Liver (tissue), 9 donors: ENCODE results near the gene CPAMD8. TPM values are rescaled to one million over a fixed set of nuclear protein-coding genes. Genes with fewer than 3 reads are reported as not detected.

ENCODE experiments used
- DNase-seq: peaks from one replicate; pipeline ENCODE4 v3.0.0-alpha.2; 2017; ENCODE audit warnings: low spot score
- H3K27ac ChIP-seq, 2 donors: one replicate each; pipeline ENCODE4 v1.7.0; 2013; ENCODE audit warnings: inconsistent platforms in 2 of 2, low read length in 2 of 2, control low read depth in 1 of 2, low read depth in 1 of 2, mild to moderate bottlenecking in 1 of 2
- H3K27me3 ChIP-seq, 4 donors: one replicate each; pipeline versions ENCODE4 v1.6.1 to v1.7.0; 2013; ENCODE audit warnings: low read length in 3 of 4, inconsistent platforms in 1 of 4, mild to moderate bottlenecking in 1 of 4, moderate library complexity in 1 of 4; ENCODE audit not compliant: control insufficient read depth in 4 of 4, insufficient read depth in 4 of 4
- H3K36me3 ChIP-seq, 4 donors: one replicate each; pipeline versions ENCODE4 v1.6.1 to v1.7.0; 2013; ENCODE audit warnings: low read length in 3 of 4, mild to moderate bottlenecking in 3 of 4, low read depth in 1 of 4, moderate library complexity in 1 of 4; ENCODE audit not compliant: control insufficient read depth in 4 of 4, insufficient read depth in 3 of 4
- H3K4me1 ChIP-seq, 4 donors: one replicate each; pipeline versions ENCODE4 v1.6.1 to v1.7.0; 2013; ENCODE audit warnings: low read length in 3 of 4, mild to moderate bottlenecking in 3 of 4, moderate library complexity in 1 of 4; ENCODE audit not compliant: control insufficient read depth in 4 of 4, insufficient read depth in 4 of 4
- H3K4me3 ChIP-seq, 3 donors: one replicate each; pipeline versions ENCODE4 v1.6.1 to v1.7.0; 2013; ENCODE audit warnings: low read length in 3 of 3, control low read depth in 1 of 3, low read depth in 1 of 3, mild to moderate bottlenecking in 1 of 3
- H3K9ac ChIP-seq, 2 donors: one replicate each; pipeline ENCODE4 v1.7.0; 2013; ENCODE audit warnings: low read length in 2 of 2, mild to moderate bottlenecking in 2 of 2, moderate library complexity in 2 of 2, control low read depth in 1 of 2, low read depth in 1 of 2
- H3K9me3 ChIP-seq, 4 donors: one replicate each; pipeline versions ENCODE4 v1.6.1 to v1.7.0; 2013; ENCODE audit warnings: low read length in 3 of 4; ENCODE audit not compliant: control insufficient read depth in 4 of 4
- ATF3 ChIP-seq: IDR thresholded peaks from 2 replicates; pipeline ENCODE4 v1.6.1; 2016; ENCODE audit warnings: antibody characterized with exemption
- CTCF ChIP-seq: fragments of 150-350 bp; IDR thresholded peaks from 2 replicates; pipeline ENCODE4 v1.5.1; 2017; ENCODE audit warnings: improper control_type of control experiment, low read depth, low read length; ENCODE audit not compliant: missing input control
- EGR1 ChIP-seq, 2 donors: IDR thresholded peaks; 2 replicates each; pipeline ENCODE4 v1.6.1; 2016 to 2018; ENCODE audit warnings: antibody characterized with exemption in 2 of 2, low read depth in 2 of 2
- FOXA1 ChIP-seq: IDR thresholded peaks from 2 replicates; pipeline ENCODE4 v1.6.1; 2016; ENCODE audit warnings: antibody characterized with exemption
- FOXA2 ChIP-seq: IDR thresholded peaks from 2 replicates; pipeline ENCODE4 v1.6.1; 2016; ENCODE audit warnings: antibody characterized with exemption
- GABPA ChIP-seq, 2 donors: IDR thresholded peaks in 1 of 2; conservative IDR thresholded peaks in 1 of 2; 2 replicates each; pipeline ENCODE4 v1.6.1; 2016; ENCODE audit warnings: antibody characterized with exemption in 2 of 2, mild to moderate bottlenecking in 1 of 2, moderate library complexity in 1 of 2
- HNF4A ChIP-seq, 2 donors: conservative IDR thresholded peaks; 2 replicates each; pipeline ENCODE4 v1.6.1; 2016; ENCODE audit warnings: antibody characterized with exemption in 2 of 2, mild to moderate bottlenecking in 2 of 2
- HNF4G ChIP-seq: IDR thresholded peaks from 2 replicates; pipeline ENCODE4 v1.6.1; 2016; ENCODE audit warnings: antibody characterized with exemption
- JUND ChIP-seq, 2 donors: IDR thresholded peaks; 2 replicates each; pipeline ENCODE4 v1.6.1; 2016; ENCODE audit warnings: antibody characterized with exemption in 2 of 2
- MAX ChIP-seq: IDR thresholded peaks from 2 replicates; pipeline ENCODE4 v1.6.1; 2016; ENCODE audit warnings: antibody characterized with exemption
- NR2F2 ChIP-seq: IDR thresholded peaks from 2 replicates; pipeline ENCODE4 v1.6.1; 2016; ENCODE audit warnings: antibody characterized with exemption
- RAD21 ChIP-seq, 2 donors: IDR thresholded peaks; 2 replicates each; pipeline ENCODE4 v1.6.1; 2016; ENCODE audit warnings: antibody characterized with exemption in 2 of 2, mild to moderate bottlenecking in 2 of 2
- REST ChIP-seq: IDR thresholded peaks from 2 replicates; pipeline ENCODE4 v1.6.1; 2016; ENCODE audit warnings: antibody characterized with exemption, mild to moderate bottlenecking
- RXRA ChIP-seq, 2 donors: IDR thresholded peaks; 2 replicates each; pipeline ENCODE4 v1.6.1; 2017 to 2018; ENCODE audit warnings: antibody characterized with exemption in 2 of 2, mild to moderate bottlenecking in 1 of 2
- SP1 ChIP-seq: IDR thresholded peaks from 2 replicates; pipeline ENCODE4 v1.6.1; 2018; ENCODE audit warnings: antibody characterized with exemption, mild to moderate bottlenecking
- TAF1 ChIP-seq: conservative IDR thresholded peaks from 2 replicates; pipeline ENCODE4 v1.6.1; 2016; ENCODE audit warnings: antibody characterized with exemption, mild to moderate bottlenecking
- YY1 ChIP-seq: IDR thresholded peaks from 2 replicates; pipeline ENCODE4 v1.6.1; 2016; ENCODE audit warnings: antibody characterized with exemption, mild to moderate bottlenecking
- WGBS: extraction: QIAGEN DNeasy Blood & Tissue Kit; methylation state at CpG from one replicate; pipeline ENCODE4 v1.1.7; 2013; 5-methylcytosine and 5-hydroxymethylcytosine counted together
- polyA plus RNA-seq, 2 donors: library from polyadenylated mRNA; stranded (reverse) in 1 of 2; unstranded in 1 of 2; fragments of 200-250 nt in 1 of 2; fragments of >200 nt in 1 of 2; fragmentation: Nextera tagmentation in 1 of 2; extraction: Ambion mirVana in 1 of 2; gene quantifications; one replicate each; pipeline versions ENCODE4 v1.2.1 to v1.2.3, GENCODE V29; 2013 to 2015
- total RNA-seq, 2 donors: library from RNA; depleted of rRNA; stranded (reverse); fragments of >200 nt; gene quantifications; one replicate each; pipeline ENCODE4 v1.2.3, GENCODE V29; 2014
- TF ChIP-seq, protein P1 (sequence below): IDR thresholded peaks from 2 replicates; pipeline ENCODE4 v1.6.1; 2016; ENCODE audit warnings: antibody characterized with exemption
- donor health status: healthy.
- donor health status: healthy.
- donor health status: healthy.
- donor health status: healthy.
- donor health status: healthy.

CPAMD8 gene
- total and polyA plus RNA-seq, 4 donors = 0.92 to 1.4 (median 1.1) TPM

DNA sequence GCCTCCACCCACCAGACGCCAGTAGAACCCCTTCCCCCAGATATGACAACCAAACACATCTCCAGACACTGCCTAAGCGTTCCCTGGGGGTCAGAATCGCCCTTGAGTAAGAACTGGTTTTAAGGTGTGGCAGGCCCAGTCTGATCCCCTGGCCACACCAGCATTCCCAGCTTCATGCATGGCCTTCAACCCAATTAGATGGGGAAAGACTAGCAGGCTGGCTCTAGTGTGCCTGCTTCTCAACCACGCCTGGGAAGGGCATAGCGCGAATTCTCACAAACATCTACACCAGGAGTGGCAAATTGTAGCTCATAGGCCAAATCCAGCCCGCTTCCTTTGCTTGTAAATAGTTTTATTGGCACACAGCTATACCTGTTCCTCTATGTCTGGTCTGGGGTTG, 35.1 kb upstream of the CPAMD8 start:
- TF ChIP-seq EGR1 (IDR thresholded peaks at IDR 0.05; ENCODE audit: low read depth in 2 of 2) (no peak), ATF3 (no peak), RAD21 (IDR thresholded peaks at IDR 0.05) (no peak), JUND (IDR thresholded peaks at IDR 0.05) (no peak), HNF4G (no peak), RXRA (IDR thresholded peaks at IDR 0.05) (no peak), NR2F2 (no peak), SP1 (no peak)
- TF ChIP-seq, protein P1, sequence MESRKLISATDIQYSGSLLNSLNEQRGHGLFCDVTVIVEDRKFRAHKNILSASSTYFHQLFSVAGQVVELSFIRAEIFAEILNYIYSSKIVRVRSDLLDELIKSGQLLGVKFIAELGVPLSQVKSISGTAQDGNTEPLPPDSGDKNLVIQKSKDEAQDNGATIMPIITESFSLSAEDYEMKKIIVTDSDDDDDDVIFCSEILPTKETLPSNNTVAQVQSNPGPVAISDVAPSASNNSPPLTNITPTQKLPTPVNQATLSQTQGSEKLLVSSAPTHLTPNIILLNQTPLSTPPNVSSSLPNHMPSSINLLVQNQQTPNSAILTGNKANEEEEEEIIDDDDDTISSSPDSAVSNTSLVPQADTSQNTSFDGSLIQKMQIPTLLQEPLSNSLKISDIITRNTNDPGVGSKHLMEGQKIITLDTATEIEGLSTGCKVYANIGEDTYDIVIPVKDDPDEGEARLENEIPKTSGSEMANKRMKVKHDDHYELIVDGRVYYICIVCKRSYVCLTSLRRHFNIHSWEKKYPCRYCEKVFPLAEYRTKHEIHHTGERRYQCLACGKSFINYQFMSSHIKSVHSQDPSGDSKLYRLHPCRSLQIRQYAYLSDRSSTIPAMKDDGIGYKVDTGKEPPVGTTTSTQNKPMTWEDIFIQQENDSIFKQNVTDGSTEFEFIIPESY = no peak
- no peak overlapping the region for H3K9ac ChIP-seq
- DNase-seq = no peak
- no peak overlapping the region for H3K27ac ChIP-seq
- H3K27me3 ChIP-seq = no peaks in the 10 kb centered on the region
- H3K4me3 ChIP-seq = no peak overlapping the region
- H3K36me3 ChIP-seq = peaks cover 4 to 24% (median 11%) of the 10 kb centered on the region in 4 donors
- WGBS = 89% methylated on average over 7 of the region's 7 CpGs
- peaks cover 0 to 1% (median 0%) of the 10 kb centered on the region in 4 donors for H3K9me3 ChIP-seq
- H3K4me1 ChIP-seq = no peaks in the 10 kb centered on the region

DNA sequence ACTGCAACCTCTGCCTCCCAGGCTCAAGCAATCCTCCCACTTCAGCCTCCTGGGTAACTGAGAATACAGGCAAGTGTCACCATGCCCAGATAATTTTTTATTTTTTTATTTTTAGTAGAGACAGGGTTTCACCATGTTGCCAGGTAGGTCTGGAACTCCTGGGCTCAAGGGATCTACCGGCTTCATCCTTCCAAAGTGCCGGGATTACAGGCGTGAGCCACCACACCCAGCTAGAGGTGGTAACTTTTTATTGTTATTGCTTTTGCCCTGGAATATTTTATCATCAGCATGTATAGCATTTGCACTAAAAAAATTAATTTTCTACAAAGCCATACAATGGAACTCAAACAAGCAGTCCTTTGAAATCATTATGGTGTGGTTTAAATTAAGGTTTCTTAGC, 34.6 kb upstream of the CPAMD8 start:
- TF ChIP-seq HNF4A (conservative IDR thresholded peaks at IDR 0.05) (no peak), NR2F2 (no peak), ATF3 (no peak), YY1 (no peak), EGR1 (IDR thresholded peaks at IDR 0.05; ENCODE audit: low read depth in 2 of 2) (no peak), GABPA (IDR thresholded peaks at IDR 0.05 in 1 of 2, conservative IDR thresholded peaks at IDR 0.05 in 1 of 2) (no peak), FOXA1 (no peak), MAX (no peak), JUND (IDR thresholded peaks at IDR 0.05) (no peak), RAD21 (IDR thresholded peaks at IDR 0.05) (no peak), SP1 (no peak), CTCF (no peak), TAF1 (no peak), RXRA (IDR thresholded peaks at IDR 0.05) (no peak), FOXA2 (no peak), REST (no peak), HNF4G (no peak)
- TF ChIP-seq, protein P1 = no peak
- Histone ChIP-seq H3K36me3 (peaks cover 4 to 24% (median 11%) of the 10 kb centered on the region in 4 donors), H3K9ac (no peak overlapping the region), H3K27ac (no peak overlapping the region), H3K27me3 (no peaks in the 10 kb centered on the region), H3K4me1 (no peaks in the 10 kb centered on the region), H3K9me3 (peaks cover 0 to 1% (median 0%) of the 10 kb centered on the region in 4 donors), H3K4me3 (no peak overlapping the region)
- 92% methylated on average over 3 of the region's 3 CpGs for WGBS
- DNase-seq = no peak
